Muscle of leg (tissue), 11 donors: ENCODE data around the gene PELO. TPM values are rescaled to one million over a fixed set of nuclear protein-coding genes. Genes with fewer than 3 reads are reported as not detected.

Experiments
- DNase-seq: peaks from one replicate; pipeline ENCODE4 v3.0.0; 2013
- H3K27ac ChIP-seq: one replicate; pipeline ENCODE4 v1.5.1; 2013; ENCODE audit warnings: mild to moderate bottlenecking, low read length, control low read depth
- H3K27me3 ChIP-seq: one replicate; pipeline ENCODE4 v1.6.1; 2013; ENCODE audit warnings: low read length; ENCODE audit not compliant: control insufficient read depth, insufficient read depth
- H3K36me3 ChIP-seq: one replicate; pipeline ENCODE4 v1.6.1; 2013; ENCODE audit warnings: low read length; ENCODE audit not compliant: control insufficient read depth, insufficient read depth
- H3K4me1 ChIP-seq: one replicate; pipeline ENCODE4 v1.6.1; 2013; ENCODE audit warnings: low read length; ENCODE audit not compliant: control insufficient read depth, insufficient read depth
- H3K4me3 ChIP-seq: one replicate; pipeline ENCODE4 v1.5.1; 2013; ENCODE audit warnings: low read length, control low read depth
- H3K9me3 ChIP-seq: replicated peaks from 2 replicates; pipeline ENCODE4 v1.6.1; 2013; ENCODE audit warnings: low read depth, low read length; ENCODE audit not compliant: control insufficient read depth
- WGBS: methylation state at CpG from one replicate; pipeline ENCODE4 v1.1.5; 2013; ENCODE audit warnings: missing lambda C conversion rate; ENCODE audit not compliant: insufficient coverage; 5-methylcytosine and 5-hydroxymethylcytosine counted together
- polyA plus RNA-seq, 8 donors: library from polyadenylated mRNA; unstranded; fragments of 120-200 nt; gene quantifications; one replicate each; pipeline versions ENCODE4 v1.2.1 to v1.2.3, GENCODE V29; 2013; ENCODE audit warnings: inconsistent platforms in 1 of 8, low replicate concordance in 1 of 8; ENCODE audit not compliant: insufficient read length in 8 of 8, insufficient read depth in 1 of 8
- total RNA-seq: library from RNA; stranded (reverse); fragments of 120-200 nt; gene quantifications from one replicate; pipeline ENCODE4 v1.2.4, GENCODE V29; 2013

The PELO gene
- total and polyA plus RNA-seq, 9 donors = 11.5 to 17.9 (median 15.0) TPM

- Histone ChIP-seq H3K36me3 (no peaks in the 10 kb centered on the region), H3K27me3 (no peaks in the 10 kb centered on the region), H3K4me3 (no peak overlapping the region), H3K4me1 (no peaks in the 10 kb centered on the region), H3K27ac (no peak overlapping the region), H3K9me3 (no peaks in the 10 kb centered on the region)
- DNase-seq = no peak
Measured at GRCh38 chr5:52749666-52750065, 38.0 kb upstream of the PELO start.

DNA sequence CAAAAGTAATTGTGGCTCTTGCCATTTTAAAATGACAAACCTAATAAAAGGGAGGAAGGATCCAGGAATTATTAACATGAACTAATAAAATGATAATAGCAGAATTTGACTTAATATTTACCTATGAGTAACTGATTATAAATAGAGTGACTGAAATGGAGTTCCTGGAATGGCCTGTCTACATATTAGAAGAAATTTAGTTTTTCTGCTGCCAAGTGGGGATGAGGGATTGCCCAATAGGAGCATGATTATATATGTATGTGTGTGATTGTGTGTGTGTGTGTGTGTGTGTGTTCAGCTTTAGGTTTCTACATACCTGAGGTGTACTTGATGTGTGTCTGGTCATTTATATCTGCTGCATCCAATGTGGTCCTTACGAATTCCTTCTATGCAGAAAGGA is 36.6 kb upstream of the PELO start:
- DNase-seq = no peak
- no CpG with 5 or more reads among the region's 1 CpG for WGBS
- H3K4me3 ChIP-seq = no peak overlapping the region
- H3K36me3 ChIP-seq = no peaks in the 10 kb centered on the region
- H3K4me1 ChIP-seq = no peaks in the 10 kb centered on the region
- no peaks in the 10 kb centered on the region for H3K9me3 ChIP-seq
- H3K27ac ChIP-seq = no peak overlapping the region
- no peaks in the 10 kb centered on the region for H3K27me3 ChIP-seq

GRCh38 chr5:52754051-52754450 is 33.7 kb upstream of the PELO start:
- Histone ChIP-seq H3K27ac (no peak overlapping the region), H3K9me3 (no peaks in the 10 kb centered on the region), H3K4me1 (no peaks in the 10 kb centered on the region), H3K4me3 (no peak overlapping the region), H3K36me3 (no peaks in the 10 kb centered on the region), H3K27me3 (no peaks in the 10 kb centered on the region)
- WGBS = 100% methylated on average over 1 of the region's 2 CpGs
- no peak for DNase-seq

DNA sequence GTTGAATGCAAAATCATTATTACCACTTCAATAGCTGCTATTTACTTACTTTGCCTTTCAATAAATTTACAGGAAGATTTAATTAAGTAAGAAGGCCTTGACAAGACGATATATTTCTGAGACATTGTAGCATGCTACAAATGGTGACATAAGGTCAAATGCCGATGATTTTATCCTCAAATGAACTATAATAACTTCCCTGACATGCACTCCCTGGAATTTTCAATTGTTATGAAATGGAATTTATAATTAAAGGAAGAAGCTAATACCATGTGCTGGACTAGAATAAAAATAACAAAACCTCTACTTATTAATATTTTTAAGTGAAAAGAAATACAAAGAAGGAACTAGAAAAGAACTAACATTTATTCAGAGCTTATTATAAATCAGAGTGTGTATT is 30.2 kb upstream of the PELO start:
- no CpG with 5 or more reads among the region's 2 CpGs for WGBS
- no peaks in the 10 kb centered on the region for H3K36me3 ChIP-seq
- H3K9me3 ChIP-seq = no peaks in the 10 kb centered on the region
- H3K4me1 ChIP-seq = no peaks in the 10 kb centered on the region
- H3K27ac ChIP-seq = no peak overlapping the region
- H3K27me3 ChIP-seq = no peaks in the 10 kb centered on the region
- DNase-seq = no peak
- H3K4me3 ChIP-seq = no peak overlapping the region

DNA sequence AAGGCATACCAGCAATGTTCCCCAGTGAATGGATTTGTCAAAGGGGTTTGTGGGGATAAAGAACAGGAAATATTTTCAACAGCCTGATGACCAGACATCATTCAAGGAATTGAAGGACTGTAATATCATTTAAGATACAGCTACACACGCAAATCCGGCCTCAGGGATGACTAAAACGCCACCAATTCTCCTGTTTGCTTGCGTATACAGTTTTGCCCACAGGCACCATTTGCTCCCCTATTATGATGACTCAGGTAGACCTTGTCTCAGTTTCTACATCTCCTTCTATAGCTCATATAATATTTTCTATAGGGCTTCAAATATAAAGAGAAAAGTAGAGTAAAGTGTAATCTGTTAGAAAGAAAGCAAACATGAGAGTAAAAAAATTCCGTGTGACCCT is 29.7 kb upstream of the PELO start:
- no peaks in the 10 kb centered on the region for H3K4me1 ChIP-seq
- H3K27ac ChIP-seq = no peak overlapping the region
- no peak overlapping the region for H3K4me3 ChIP-seq
- 53% methylated on average over 4 of the region's 5 CpGs for WGBS
- no peaks in the 10 kb centered on the region for H3K36me3 ChIP-seq
- no peak for DNase-seq
- H3K9me3 ChIP-seq = no peaks in the 10 kb centered on the region
- H3K27me3 ChIP-seq = no peaks in the 10 kb centered on the region

DNA sequence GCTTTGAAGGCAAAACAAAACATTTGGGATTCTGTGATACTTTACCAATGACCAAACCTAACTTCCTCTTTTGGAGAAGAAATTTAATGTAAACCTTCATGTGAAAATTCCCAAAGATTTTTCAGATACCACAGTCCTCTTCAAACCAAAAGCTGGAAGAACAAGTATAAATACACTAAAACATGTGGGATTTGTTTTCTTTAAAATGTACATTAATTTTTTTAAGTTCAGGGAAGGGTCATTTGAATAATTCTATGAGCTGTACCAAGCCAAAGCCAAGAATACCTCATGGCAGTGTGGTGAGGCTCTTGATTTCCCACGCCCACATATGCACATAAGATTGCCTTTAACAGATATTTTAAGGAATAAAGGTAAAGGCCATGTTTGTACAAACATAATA is 28.4 kb upstream of the PELO start:
- H3K36me3 ChIP-seq = no peaks in the 10 kb centered on the region
- no peak overlapping the region for H3K27ac ChIP-seq
- H3K4me1 ChIP-seq = no peaks in the 10 kb centered on the region
- DNase-seq = no peak
- no peak overlapping the region for H3K4me3 ChIP-seq
- WGBS = no CpG with 5 or more reads among the region's 1 CpG
- no peaks in the 10 kb centered on the region for H3K27me3 ChIP-seq
- H3K9me3 ChIP-seq = no peaks in the 10 kb centered on the region

DNA sequence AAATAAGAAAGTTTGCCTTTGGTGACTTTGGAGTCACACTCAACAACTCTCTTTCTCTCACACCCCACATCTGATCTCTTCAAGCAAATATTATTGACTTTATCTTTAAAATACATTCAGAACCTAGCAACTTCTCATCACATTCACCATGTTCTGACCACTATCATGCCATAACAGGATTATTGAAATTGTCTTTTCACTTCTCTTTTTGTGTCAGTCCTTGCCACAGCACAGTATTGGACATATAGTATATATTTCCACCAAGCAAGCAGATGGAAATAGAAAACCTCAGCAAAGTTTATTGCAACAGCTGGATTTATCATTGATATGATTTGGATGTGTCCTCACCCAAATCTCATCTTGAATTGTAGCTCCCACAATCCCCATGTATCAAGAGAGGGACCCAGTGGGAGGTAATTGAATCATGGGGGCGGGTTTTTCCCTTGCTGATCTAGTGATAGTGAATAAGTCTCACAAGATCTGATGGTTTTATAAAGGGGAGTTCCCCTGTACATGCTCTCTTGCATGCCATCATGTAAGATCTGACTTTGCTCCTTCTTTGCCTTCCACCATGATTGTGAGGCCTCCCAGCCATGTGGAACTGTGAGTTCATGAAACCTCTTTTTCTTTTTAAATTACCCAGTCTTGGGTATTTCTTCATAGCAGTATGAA is 26.9 kb upstream of the PELO start:
- Histone ChIP-seq H3K27me3 (no peaks in the 10 kb centered on the region), H3K27ac (no peak overlapping the region), H3K4me3 (no peak overlapping the region), H3K4me1 (no peaks in the 10 kb centered on the region), H3K9me3 (no peaks in the 10 kb centered on the region), H3K36me3 (no peaks in the 10 kb centered on the region)
- no CpG with 5 or more reads among the region's 1 CpG for WGBS
- DNase-seq = no peak

DNA sequence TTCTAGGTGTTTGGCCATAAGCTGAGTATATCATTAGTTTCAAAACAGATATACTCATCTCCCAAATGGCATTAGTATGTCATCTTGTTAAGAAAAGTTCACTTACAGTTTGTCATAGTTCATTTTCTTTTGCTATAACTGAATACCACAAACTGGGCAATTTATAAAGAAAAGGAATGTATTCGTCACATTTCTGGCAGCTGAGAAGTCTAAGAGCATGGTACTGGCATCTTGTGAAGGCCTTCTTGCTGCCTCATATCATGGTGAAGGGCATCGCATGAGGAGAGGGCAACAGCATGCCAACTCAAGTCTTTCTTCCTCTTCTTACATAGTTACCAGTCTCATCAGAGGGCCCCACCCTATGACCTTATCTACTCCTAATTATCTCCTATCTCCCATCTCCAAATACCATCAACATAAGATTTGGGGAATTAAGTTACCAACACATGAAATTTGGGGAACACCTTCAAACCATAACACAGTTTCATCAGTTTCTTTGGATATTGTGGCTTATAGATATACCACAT is 20.4 kb upstream of the PELO start:
- no peaks in the 10 kb centered on the region for H3K36me3 ChIP-seq
- H3K9me3 ChIP-seq = no peaks in the 10 kb centered on the region
- WGBS = 100% methylated on average over 2 of the region's 2 CpGs
- no peaks in the 10 kb centered on the region for H3K27me3 ChIP-seq
- H3K27ac ChIP-seq = no peak overlapping the region
- no peak overlapping the region for H3K4me3 ChIP-seq
- DNase-seq = no peak
- no peaks in the 10 kb centered on the region for H3K4me1 ChIP-seq

GRCh38 chr5:52767766-52768480 is 19.8 kb upstream of the PELO start:
- Histone ChIP-seq H3K27me3 (no peaks in the 10 kb centered on the region), H3K9me3 (no peaks in the 10 kb centered on the region), H3K4me3 (no peak overlapping the region), H3K4me1 (no peaks in the 10 kb centered on the region), H3K27ac (no peak overlapping the region), H3K36me3 (no peaks in the 10 kb centered on the region)
- WGBS = no CpG with 5 or more reads among the region's 1 CpG
- DNase-seq = no peak

DNA sequence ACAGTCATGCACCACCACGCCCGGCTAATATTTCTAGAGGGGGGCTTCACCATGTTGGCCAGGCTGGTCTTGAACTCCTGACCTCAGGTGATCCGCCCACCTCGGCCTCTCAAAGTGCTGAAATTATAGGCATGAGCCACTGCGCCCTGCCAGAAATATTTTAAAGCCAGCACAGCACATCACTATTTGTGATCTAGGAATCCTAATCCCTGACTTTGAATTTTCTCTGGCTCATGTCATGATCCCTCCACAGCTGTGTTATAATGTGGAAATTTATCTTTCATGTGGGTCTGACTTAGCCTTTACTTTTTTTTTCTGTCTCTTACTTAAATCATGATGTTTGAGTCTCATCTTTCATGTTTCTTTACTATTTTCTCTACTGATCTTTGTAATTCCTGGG is 18.7 kb upstream of the PELO start:
- H3K36me3 ChIP-seq = no peaks in the 10 kb centered on the region
- no peak overlapping the region for H3K27ac ChIP-seq
- no peaks in the 10 kb centered on the region for H3K27me3 ChIP-seq
- peak; percentile 23 for DNase-seq
- H3K4me1 ChIP-seq = no peaks in the 10 kb centered on the region
- WGBS = 100% methylated on average over 2 of the region's 5 CpGs
- no peak overlapping the region for H3K4me3 ChIP-seq
- no peaks in the 10 kb centered on the region for H3K9me3 ChIP-seq
